ENCODE results near the gene COPS3. TPM values are rescaled to one million over a fixed set of nuclear protein-coding genes. Genes with fewer than 3 reads are reported as not detected.

Gene COPS3
- polyA plus RNA-seq (2013, experiment 1 of 2): 92.0 TPM
- polyA plus RNA-seq (2013, experiment 2 of 2): 98.3 TPM

DNA sequence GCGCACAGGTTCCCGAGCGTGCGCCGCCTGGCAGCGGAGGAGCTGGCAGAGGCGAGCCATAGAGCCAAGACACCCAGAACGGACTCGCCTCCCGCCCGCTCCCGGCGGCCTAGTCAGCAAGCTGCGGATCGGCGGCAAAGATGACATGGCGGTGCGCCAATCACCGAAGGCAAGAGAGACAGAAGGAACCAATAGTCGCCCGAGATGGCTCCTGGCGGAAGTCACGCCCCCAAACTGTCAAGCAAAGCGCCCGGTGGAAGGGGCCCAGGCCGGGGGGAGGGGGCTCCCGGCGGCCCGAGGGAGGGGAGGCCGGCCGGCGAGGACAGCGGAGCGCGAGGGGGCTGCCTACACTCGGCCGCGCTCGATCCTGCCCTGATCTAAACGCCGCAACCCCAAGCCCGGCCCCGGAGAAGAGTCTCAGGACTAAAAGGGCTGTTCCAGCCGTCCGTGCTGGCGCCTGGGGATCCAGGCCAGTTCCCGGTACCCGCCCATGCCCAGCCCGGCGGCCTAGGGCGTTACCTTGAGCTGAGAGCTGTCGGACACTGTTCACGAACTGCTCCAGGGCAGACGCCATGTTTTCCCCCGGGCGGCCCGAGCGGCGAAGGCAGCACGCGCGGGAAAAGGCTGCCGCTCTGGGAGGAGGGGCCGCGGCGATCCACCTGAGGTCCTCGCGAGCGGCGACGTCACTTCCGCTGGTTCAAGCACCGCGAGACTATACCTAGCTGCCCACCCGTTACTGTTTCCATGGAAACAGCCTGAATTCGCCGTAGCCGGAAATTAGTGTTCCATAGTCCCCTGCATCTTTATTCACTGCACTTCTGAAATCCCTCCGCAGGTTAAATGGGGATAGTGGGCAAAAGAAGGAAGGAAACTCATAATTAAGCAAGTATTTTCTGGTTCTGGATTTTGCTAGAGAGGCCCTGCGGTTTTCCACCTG is at the start of gene COPS3:
Gene COPS3 (minus strand): TSS at position 634 of the 937 bp plus-strand sequence. CDS start 60 bp downstream, at position 574.
- Histone ChIP-seq H3K27me3 (ENCODE audit: control insufficient read depth in 1 of 2, insufficient read depth in 1 of 2, low read length in 2 of 2) (no peaks in the 10 kb centered on the region), H2BK5ac (ENCODE audit: low read depth, low read length, poor library complexity, severe bottlenecking) (peak within 1 kb of the TSS; percentile 48), H2BK15ac (ENCODE audit: low read depth, poor library complexity, severe bottlenecking) (peak within 1 kb of the TSS; percentile 98), H3K4ac (ENCODE audit: low read depth in 1 of 2, low read length in 2 of 2) (peak within 1 kb of the TSS; percentile 71 to 96), H3K23ac (ENCODE audit: low read length in 2 of 2) (peak within 1 kb of the TSS in 1 of 2 experiments; percentile 90), H3K14ac (ENCODE audit: low read length in 2 of 2) (peak within 1 kb of the TSS in 1 of 2 experiments; percentile 74), H3K27ac (ENCODE audit: low read length, poor library complexity, severe bottlenecking) (peak within 1 kb of the TSS; percentile 93), H3K18ac (ENCODE audit: low read depth in 1 of 2, low read length in 2 of 2) (peak within 1 kb of the TSS; percentile 95 to 96), H3K4me1 (ENCODE audit: control insufficient read depth, insufficient read depth, low read depth, low read length) (peaks cover 4% of the 10 kb centered on the region), H3K9ac (ENCODE audit: low read length) (peak within 1 kb of the TSS; percentile 98), H4K8ac (ENCODE audit: low read length) (peak within 1 kb of the TSS; percentile 97), H4K91ac (ENCODE audit: low read length) (peak within 1 kb of the TSS; percentile 94), H3K36me3 (ENCODE audit: control insufficient read depth in 1 of 2, insufficient read depth in 2 of 2, low read depth in 1 of 2, low read length in 2 of 2) (peaks cover 1 to 3% of the 10 kb centered on the region in 2 experiments), H2BK12ac (ENCODE audit: low read length in 2 of 2) (no peak within 1 kb of the TSS), H2AK5ac (ENCODE audit: low read length, severe bottlenecking) (peak within 1 kb of the TSS; percentile 29), H2AFZ (ENCODE audit: low read depth, low read length) (peak within 1 kb of the TSS; percentile 97), H3K4me3 (ENCODE audit: insufficient read depth in 1 of 2, low read depth in 1 of 2, low read length in 2 of 2) (peak within 1 kb of the TSS; percentile 88 to 95), H3K4me2 (ENCODE audit: low read length, poor library complexity, severe bottlenecking) (peak within 1 kb of the TSS; percentile 95), H3K79me1 (replicated peaks; ENCODE audit: low read length, poor library complexity, severe bottlenecking) (peaks cover 4% of the 10 kb centered on the region), H3K9me3 (ENCODE audit: control insufficient read depth, low read length) (no peaks in the 10 kb centered on the region), H2BK120ac (ENCODE audit: low read depth, low read length) (peak within 1 kb of the TSS; percentile 75)
- under 1% methylated on average over 73 of the region's 80 CpGs for WGBS
- DNase-seq: peak; percentile 98

GRCh38 chr17:17328251-17328650 is 47.2 kb upstream of the COPS3 start:
- H4K91ac ChIP-seq (ENCODE audit: low read length): no peak overlapping the region
- no peak for DNase-seq
- no peak overlapping the region for H2AK5ac ChIP-seq (ENCODE audit: low read length, severe bottlenecking)
- H3K79me1 ChIP-seq (replicated peaks; ENCODE audit: low read length, poor library complexity, severe bottlenecking): no peaks in the 10 kb centered on the region
- H3K4me1 ChIP-seq (ENCODE audit: control insufficient read depth, insufficient read depth, low read depth, low read length): no peaks in the 10 kb centered on the region
- H4K8ac ChIP-seq (ENCODE audit: low read length): no peak overlapping the region
- no peak overlapping the region for H3K4me2 ChIP-seq (ENCODE audit: low read length, poor library complexity, severe bottlenecking)
- no peak overlapping the region for H3K4ac ChIP-seq (ENCODE audit: low read depth in 1 of 2, low read length in 2 of 2)
- no peak overlapping the region for H3K23ac ChIP-seq (ENCODE audit: low read length in 2 of 2)
- peaks cover 0 to 14% of the 10 kb centered on the region in 2 experiments for H3K27me3 ChIP-seq (ENCODE audit: control insufficient read depth in 1 of 2, insufficient read depth in 1 of 2, low read length in 2 of 2)
- no peak overlapping the region for H2BK12ac ChIP-seq (ENCODE audit: low read length in 2 of 2)
- H3K36me3 ChIP-seq (ENCODE audit: control insufficient read depth in 1 of 2, insufficient read depth in 2 of 2, low read depth in 1 of 2, low read length in 2 of 2): no peaks in the 10 kb centered on the region
- WGBS: 62% methylated on average over 5 of the region's 8 CpGs
- no peak overlapping the region for H2BK5ac ChIP-seq (ENCODE audit: low read depth, low read length, poor library complexity, severe bottlenecking)
- no peak overlapping the region for H3K18ac ChIP-seq (ENCODE audit: low read depth in 1 of 2, low read length in 2 of 2)
- no peak overlapping the region for H3K14ac ChIP-seq (ENCODE audit: low read length in 2 of 2)
- no peak overlapping the region for H3K27ac ChIP-seq (ENCODE audit: low read length, poor library complexity, severe bottlenecking)
- H2BK15ac ChIP-seq (ENCODE audit: low read depth, poor library complexity, severe bottlenecking): no peak overlapping the region
- H2AFZ ChIP-seq (ENCODE audit: low read depth, low read length): no peak overlapping the region
- H3K4me3 ChIP-seq (ENCODE audit: insufficient read depth in 1 of 2, low read depth in 1 of 2, low read length in 2 of 2): no peak overlapping the region
- no peaks in the 10 kb centered on the region for H3K9me3 ChIP-seq (ENCODE audit: control insufficient read depth, low read length)
- no peak overlapping the region for H2BK120ac ChIP-seq (ENCODE audit: low read depth, low read length)
- no peak overlapping the region for H3K9ac ChIP-seq (ENCODE audit: low read length)

- Histone ChIP-seq H2BK120ac (ENCODE audit: low read depth, low read length) (no peak overlapping the region), H2AK5ac (ENCODE audit: low read length, severe bottlenecking) (no peak overlapping the region), H3K18ac (ENCODE audit: low read depth in 1 of 2, low read length in 2 of 2) (no peak overlapping the region), H3K4me2 (ENCODE audit: low read length, poor library complexity, severe bottlenecking) (no peak overlapping the region), H3K4me3 (ENCODE audit: insufficient read depth in 1 of 2, low read depth in 1 of 2, low read length in 2 of 2) (no peak overlapping the region), H4K91ac (ENCODE audit: low read length) (no peak overlapping the region), H3K4me1 (ENCODE audit: control insufficient read depth, insufficient read depth, low read depth, low read length) (no peaks in the 10 kb centered on the region), H2BK5ac (ENCODE audit: low read depth, low read length, poor library complexity, severe bottlenecking) (no peak overlapping the region), H3K9ac (ENCODE audit: low read length) (no peak overlapping the region), H3K79me1 (replicated peaks; ENCODE audit: low read length, poor library complexity, severe bottlenecking) (no peaks in the 10 kb centered on the region), H4K8ac (ENCODE audit: low read length) (no peak overlapping the region), H3K4ac (ENCODE audit: low read depth in 1 of 2, low read length in 2 of 2) (no peak overlapping the region), H2BK15ac (ENCODE audit: low read depth, poor library complexity, severe bottlenecking) (no peak overlapping the region), H3K14ac (ENCODE audit: low read length in 2 of 2) (no peak overlapping the region), H3K36me3 (ENCODE audit: control insufficient read depth in 1 of 2, insufficient read depth in 2 of 2, low read depth in 1 of 2, low read length in 2 of 2) (no peaks in the 10 kb centered on the region), H3K23ac (ENCODE audit: low read length in 2 of 2) (no peak overlapping the region), H2AFZ (ENCODE audit: low read depth, low read length) (no peak overlapping the region), H2BK12ac (ENCODE audit: low read length in 2 of 2) (no peak overlapping the region), H3K9me3 (ENCODE audit: control insufficient read depth, low read length) (no peaks in the 10 kb centered on the region), H3K27ac (ENCODE audit: low read length, poor library complexity, severe bottlenecking) (no peak overlapping the region), H3K27me3 (ENCODE audit: control insufficient read depth in 1 of 2, insufficient read depth in 1 of 2, low read length in 2 of 2) (peaks cover 0 to 13% of the 10 kb centered on the region in 2 experiments)
- DNase-seq: no peak
- 88% methylated on average over 12 of the region's 13 CpGs for WGBS
Observed at GRCh38 chr17:17326275-17326875, 45.3 kb upstream of the COPS3 start.

DNA sequence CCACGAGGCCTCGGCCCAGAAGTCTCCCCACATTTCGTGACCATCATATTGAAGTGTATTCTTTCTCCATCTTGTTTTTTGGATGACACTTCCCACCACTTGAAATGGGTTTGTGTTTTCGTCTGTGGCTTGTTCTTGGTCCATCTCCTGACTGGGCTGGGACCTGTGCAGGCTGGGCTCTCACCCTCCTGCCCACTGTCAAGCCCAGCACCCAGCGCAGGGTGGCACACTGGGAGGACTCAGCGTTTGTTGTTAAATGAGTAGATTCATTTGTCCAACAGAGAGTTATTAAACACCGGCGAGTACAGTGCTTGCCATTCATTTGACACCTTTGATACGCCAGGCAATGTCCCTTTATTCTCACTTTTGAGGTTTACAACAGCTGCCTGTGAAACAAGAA is 44.8 kb upstream of the COPS3 start:
- H2BK12ac ChIP-seq (ENCODE audit: low read length in 2 of 2): no peak overlapping the region
- no peaks in the 10 kb centered on the region for H3K36me3 ChIP-seq (ENCODE audit: control insufficient read depth in 1 of 2, insufficient read depth in 2 of 2, low read depth in 1 of 2, low read length in 2 of 2)
- no peak overlapping the region for H2AK5ac ChIP-seq (ENCODE audit: low read length, severe bottlenecking)
- H3K18ac ChIP-seq (ENCODE audit: low read depth in 1 of 2, low read length in 2 of 2): no peak overlapping the region
- WGBS: 87% methylated on average over 9 of the region's 9 CpGs
- H3K79me1 ChIP-seq (replicated peaks; ENCODE audit: low read length, poor library complexity, severe bottlenecking): no peaks in the 10 kb centered on the region
- no peak overlapping the region for H2BK120ac ChIP-seq (ENCODE audit: low read depth, low read length)
- no peak overlapping the region for H3K27ac ChIP-seq (ENCODE audit: low read length, poor library complexity, severe bottlenecking)
- H2AFZ ChIP-seq (ENCODE audit: low read depth, low read length): no peak overlapping the region
- H3K9me3 ChIP-seq (ENCODE audit: control insufficient read depth, low read length): no peaks in the 10 kb centered on the region
- H3K9ac ChIP-seq (ENCODE audit: low read length): no peak overlapping the region
- H3K4ac ChIP-seq (ENCODE audit: low read depth in 1 of 2, low read length in 2 of 2): no peak overlapping the region
- H3K14ac ChIP-seq (ENCODE audit: low read length in 2 of 2): no peak overlapping the region
- H3K4me2 ChIP-seq (ENCODE audit: low read length, poor library complexity, severe bottlenecking): no peak overlapping the region
- no peak overlapping the region for H2BK5ac ChIP-seq (ENCODE audit: low read depth, low read length, poor library complexity, severe bottlenecking)
- no peak for DNase-seq
- no peak overlapping the region for H4K91ac ChIP-seq (ENCODE audit: low read length)
- no peaks in the 10 kb centered on the region for H3K4me1 ChIP-seq (ENCODE audit: control insufficient read depth, insufficient read depth, low read depth, low read length)
- H3K27me3 ChIP-seq (ENCODE audit: control insufficient read depth in 1 of 2, insufficient read depth in 1 of 2, low read length in 2 of 2): peaks cover 0 to 13% of the 10 kb centered on the region in 2 experiments
- H3K23ac ChIP-seq (ENCODE audit: low read length in 2 of 2): no peak overlapping the region
- no peak overlapping the region for H2BK15ac ChIP-seq (ENCODE audit: low read depth, poor library complexity, severe bottlenecking)
- H4K8ac ChIP-seq (ENCODE audit: low read length): no peak overlapping the region
- H3K4me3 ChIP-seq (ENCODE audit: insufficient read depth in 1 of 2, low read depth in 1 of 2, low read length in 2 of 2): no peak overlapping the region

Data from mesenchymal stem cell (in vitro differentiated cells and primary cell).